Measurements from ENCODE around the gene SNRPD3.

GRCh38 chr22:24584166-24584790 is 28.5 kb downstream of the SNRPD3 start:
- TF ChIP-seq POLR2A (IDR thresholded peaks at IDR 0.05; ENCODE audit: borderline replicate concordance, extremely low read depth, insufficient read depth, insufficient read length) (no peak), EZH2phosphoT487 (IDR thresholded peaks at IDR 0.05; ENCODE audit: borderline replicate concordance) (no peak), CTCF (IDR thresholded peaks at IDR 0.05 in 2 of 3, conservative IDR thresholded peaks at IDR 0.05 in 1 of 3; ENCODE audit: borderline replicate concordance in 1 of 3, insufficient read depth in 1 of 3, low read depth in 2 of 3, low read length in 2 of 3) (no peak), YY1 (IDR thresholded peaks at IDR 0.05; ENCODE audit: extremely low read depth, insufficient replicate concordance, low read depth, low read length) (no peak), POLR2AphosphoS5 (IDR thresholded peaks at IDR 0.05; ENCODE audit: low read depth, low read length) (no peak), SRF (IDR thresholded peaks at IDR 0.05; ENCODE audit: low read depth) (no peak), ZNF274 (IDR thresholded peaks at IDR 0.05; ENCODE audit: low read depth, low read length) (no peak), SIN3A (IDR thresholded peaks at IDR 0.05; ENCODE audit: low read depth) (no peak), SP1 (IDR thresholded peaks at IDR 0.05; ENCODE audit: low read depth) (no peak)
